AG09319 (cell line): ENCODE data around the gene REEP3.
A peak's percentile ranks its signal among the peaks of the same experiment; 100 is the strongest.

Experiments used
- DNase-seq: peaks from one replicate; pipeline ENCODE4 v3.0.0-alpha.2; 2010; ENCODE audit warnings: low read depth; ENCODE audit errors: extremely low read depth
- TF ChIP-seq, protein P1 (sequence below): IDR thresholded peaks from 2 replicates; pipeline ENCODE4 v1.5.1; 2011; ENCODE audit warnings: low read depth, mild to moderate bottlenecking, inconsistent platforms, low read length, moderate library complexity

REEP3 gene, protein sequence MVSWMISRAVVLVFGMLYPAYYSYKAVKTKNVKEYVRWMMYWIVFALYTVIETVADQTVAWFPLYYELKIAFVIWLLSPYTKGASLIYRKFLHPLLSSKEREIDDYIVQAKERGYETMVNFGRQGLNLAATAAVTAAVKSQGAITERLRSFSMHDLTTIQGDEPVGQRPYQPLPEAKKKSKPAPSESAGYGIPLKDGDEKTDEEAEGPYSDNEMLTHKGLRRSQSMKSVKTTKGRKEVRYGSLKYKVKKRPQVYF

DNA sequence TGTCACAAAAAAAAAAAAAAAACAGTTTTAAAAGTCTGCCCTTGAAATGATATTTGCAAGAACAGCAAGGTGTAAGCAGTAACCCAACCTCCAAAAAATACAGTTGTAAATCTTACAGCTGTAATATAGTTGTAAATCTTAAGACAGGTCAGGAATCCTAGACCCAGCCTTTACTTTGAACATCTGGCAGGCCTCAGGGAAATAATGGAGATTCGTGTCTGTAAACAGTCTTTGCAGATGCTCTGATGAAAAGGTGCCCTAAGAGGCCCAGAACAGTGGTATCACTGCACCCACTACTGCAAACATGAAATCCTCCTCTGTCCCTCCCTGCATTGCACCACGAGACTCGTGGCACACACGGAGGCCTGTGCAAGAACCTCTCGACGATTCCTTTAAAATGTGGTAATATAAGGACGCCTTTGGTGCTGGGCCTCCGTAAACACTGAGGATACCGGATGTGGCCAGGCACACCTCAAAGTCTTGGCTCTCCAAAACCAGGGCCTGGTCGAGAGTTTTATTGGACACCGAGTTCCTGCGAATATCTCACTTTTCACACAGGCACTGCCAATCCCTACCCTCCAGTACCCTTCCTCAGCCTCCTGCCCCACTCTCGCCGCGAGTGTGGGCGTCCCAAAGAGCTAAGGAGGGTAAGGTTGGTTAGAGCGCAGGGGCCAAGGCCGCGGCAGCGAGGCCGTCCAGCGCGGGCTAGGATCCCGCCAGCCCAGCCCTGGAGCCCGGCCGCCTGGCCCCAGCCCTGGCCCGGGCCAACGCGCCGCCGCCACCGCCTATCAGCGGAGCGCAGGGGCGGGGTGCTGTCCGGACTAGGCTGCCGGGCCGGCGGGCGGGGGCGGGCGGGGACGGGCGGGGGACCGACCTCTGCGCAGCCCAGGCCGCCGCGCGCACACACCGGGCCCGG lies at the start of gene REEP3:
TSS of gene REEP3 (plus strand) at position 902 of the 916 bp plus-strand sequence. CDS start 145 bp downstream, outside the sequence.
- DNase-seq = peak; percentile 32

DNA sequence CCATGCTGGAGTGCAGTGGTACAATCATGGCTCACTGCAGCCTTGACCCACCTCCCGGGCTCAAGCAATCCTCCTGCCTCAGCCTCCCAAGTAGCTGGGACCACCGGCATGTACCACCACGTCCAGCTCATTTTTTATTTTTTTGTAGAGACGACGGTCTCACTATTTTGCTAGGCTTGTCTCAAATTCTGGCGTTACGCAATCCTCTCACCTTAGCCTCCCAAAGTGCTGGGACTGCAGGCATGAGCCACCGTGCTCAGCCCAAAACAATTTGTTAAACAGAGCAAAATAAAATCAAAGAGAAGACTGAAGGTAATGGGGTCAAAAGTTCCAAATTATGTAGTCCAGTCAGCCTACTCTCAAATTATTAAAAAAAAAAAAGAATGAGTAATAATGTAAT lies 46.7 kb upstream of the REEP3 start:
- TF ChIP-seq, protein P1, sequence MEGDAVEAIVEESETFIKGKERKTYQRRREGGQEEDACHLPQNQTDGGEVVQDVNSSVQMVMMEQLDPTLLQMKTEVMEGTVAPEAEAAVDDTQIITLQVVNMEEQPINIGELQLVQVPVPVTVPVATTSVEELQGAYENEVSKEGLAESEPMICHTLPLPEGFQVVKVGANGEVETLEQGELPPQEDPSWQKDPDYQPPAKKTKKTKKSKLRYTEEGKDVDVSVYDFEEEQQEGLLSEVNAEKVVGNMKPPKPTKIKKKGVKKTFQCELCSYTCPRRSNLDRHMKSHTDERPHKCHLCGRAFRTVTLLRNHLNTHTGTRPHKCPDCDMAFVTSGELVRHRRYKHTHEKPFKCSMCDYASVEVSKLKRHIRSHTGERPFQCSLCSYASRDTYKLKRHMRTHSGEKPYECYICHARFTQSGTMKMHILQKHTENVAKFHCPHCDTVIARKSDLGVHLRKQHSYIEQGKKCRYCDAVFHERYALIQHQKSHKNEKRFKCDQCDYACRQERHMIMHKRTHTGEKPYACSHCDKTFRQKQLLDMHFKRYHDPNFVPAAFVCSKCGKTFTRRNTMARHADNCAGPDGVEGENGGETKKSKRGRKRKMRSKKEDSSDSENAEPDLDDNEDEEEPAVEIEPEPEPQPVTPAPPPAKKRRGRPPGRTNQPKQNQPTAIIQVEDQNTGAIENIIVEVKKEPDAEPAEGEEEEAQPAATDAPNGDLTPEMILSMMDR = no peak
- no peak for DNase-seq

More for the DNA sequence above, at the start of gene REEP3:
- TF ChIP-seq, protein P1 = no peak

DNA sequence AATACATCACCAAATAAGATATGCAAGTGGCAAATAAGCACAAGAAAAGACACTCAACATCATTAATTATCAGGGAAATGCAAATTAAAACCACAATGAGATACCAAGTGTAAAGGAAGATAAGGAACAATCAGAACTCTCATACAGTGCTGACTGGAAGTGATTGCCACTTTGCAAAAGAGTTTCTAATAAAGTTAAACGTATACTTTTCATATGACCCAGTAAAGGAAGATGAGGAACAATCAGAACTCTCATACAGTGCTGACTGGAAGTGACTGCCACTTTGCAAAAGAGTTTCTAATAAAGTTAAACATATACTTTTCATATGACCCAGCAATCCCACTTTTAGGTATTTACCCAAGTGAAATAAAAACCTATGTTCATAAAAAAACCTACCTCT lies 43.3 kb upstream of the REEP3 start:
- DNase-seq = no peak
- TF ChIP-seq, protein P1 = no peak

DNA sequence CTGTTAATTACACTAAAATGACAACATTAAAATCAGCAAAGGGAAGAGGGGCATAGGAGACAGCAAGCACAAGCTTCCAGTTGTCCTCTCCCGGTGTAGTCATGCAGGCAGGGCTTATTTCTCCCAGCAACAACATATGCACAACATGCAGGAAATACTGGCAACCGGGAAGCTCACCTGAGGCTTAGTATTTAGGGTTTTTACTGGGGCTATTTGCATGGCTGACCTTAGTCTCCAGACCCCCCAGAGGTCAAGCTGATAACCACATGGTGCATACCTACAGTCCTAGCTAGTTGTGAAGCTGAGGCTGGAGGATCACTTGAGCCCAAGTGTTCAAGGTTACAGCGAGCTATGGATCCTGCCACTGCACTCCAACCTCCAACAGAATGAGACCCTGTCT lies 42.6 kb upstream of the REEP3 start:
- TF ChIP-seq, protein P1 = no peak
- no peak for DNase-seq

DNA sequence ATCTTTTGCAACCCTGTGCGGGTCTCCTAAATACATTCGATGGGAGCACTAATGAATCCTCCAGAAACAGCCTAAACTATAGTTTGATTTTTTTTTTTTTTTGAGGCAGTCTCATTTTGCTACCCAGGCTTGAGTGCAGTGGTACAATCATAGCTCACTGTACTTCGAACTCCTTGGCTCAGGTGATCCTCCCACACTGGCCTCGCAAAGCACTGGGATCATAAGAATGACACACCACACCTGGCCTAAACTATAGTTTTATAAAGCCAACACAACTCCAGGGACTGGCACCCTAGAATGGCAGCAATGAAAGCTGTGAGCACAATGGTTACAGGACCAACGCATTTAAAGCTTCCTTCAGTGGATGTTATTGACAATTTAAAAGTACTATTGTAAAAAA lies 41.0 kb upstream of the REEP3 start:
- DNase-seq = no peak
- TF ChIP-seq, protein P1 = no peak

DNA sequence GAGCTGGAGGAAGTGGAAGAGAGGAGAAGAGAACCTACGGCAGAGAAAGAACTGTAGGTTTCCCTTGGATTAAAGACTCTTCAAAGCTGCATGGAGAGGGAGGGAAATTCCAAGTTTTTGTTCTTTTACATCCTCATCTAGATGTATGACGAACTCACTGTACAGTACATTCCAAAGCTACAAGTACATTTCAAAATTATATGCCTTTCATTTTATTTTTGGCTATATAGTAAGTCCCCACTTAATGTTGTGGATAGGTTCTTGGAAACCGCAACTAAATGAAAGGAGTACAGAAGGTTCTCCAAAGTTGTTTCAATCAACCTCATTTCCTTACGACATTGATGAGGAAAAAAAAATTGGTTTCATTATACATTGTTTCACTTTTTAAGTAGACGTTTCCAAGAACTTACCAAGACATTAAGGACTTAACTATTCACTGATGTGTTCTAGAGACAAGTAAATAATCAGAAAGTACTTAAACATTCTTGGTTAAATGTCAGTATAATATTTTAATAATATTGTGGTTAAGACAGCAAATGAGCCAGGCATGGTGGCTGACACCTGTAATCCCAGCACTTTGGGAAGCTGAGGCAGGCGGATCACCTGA lies 39.3 kb upstream of the REEP3 start:
- TF ChIP-seq, protein P1 = no peak
- DNase-seq = no peak

DNA sequence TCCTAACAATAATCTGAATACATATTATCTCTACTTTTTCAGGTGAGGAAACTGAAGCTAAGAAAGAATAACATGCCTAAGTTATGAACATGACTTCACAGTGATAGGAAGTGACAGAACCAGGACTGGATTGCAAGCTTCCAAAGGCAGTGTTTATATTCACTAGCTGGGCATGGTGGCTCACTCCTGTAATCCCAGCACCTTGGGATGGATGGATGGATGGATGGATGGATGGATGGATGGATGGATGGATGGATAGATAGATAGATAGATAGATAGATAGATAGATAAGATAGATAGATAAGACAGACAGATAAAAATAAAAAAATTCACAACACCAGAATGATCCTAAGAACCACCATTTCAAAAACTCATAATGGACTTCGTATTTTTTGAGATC lies 37.2 kb upstream of the REEP3 start:
- TF ChIP-seq, protein P1 = no peak

More for the DNA sequence above, 37.2 kb upstream of the REEP3 start:
- DNase-seq = no peak
